ENCODE data around the gene GNG7.

- TF ChIP-seq CTCF (IDR thresholded peaks at IDR 0.05) (no peak), POLR2A (IDR thresholded peaks at IDR 0.05) (no peak)
Measured at GRCh38 chr19:2683430-2684003, 19.0 kb downstream of the GNG7 start.

Measured in testis (tissue), 2 donors.